Left forelimb (tissue), 1 donor: Measurements from ENCODE around the gene ZNF705A.
"Not testable (repeated sequence)": the region's sequence is repeated elsewhere in the genome, so short reads cannot be mapped to it uniquely, and the experiment has no call there.

ENCODE experiments used
- DNase-seq: peaks from one replicate; pipeline ENCODE4 v3.0.0-alpha.2; 2018; ENCODE audit warnings: low spot score

Gene ZNF705A

GRCh38 chr12:8156845-8157244 lies at the start of gene ZNF705A:
TSS of gene ZNF705A (plus strand) at chr12:8157015. CDS start at chr12:8172626, 15,611 bp downstream.
- no peak for DNase-seq

GRCh38 chr12:8108808-8109398 lies 47.9 kb upstream of the ZNF705A start:
- DNase-seq = peak; percentile 73

GRCh38 chr12:8113117-8113516 lies 43.7 kb upstream of the ZNF705A start:
- DNase-seq = not testable (repeated sequence)

DNA sequence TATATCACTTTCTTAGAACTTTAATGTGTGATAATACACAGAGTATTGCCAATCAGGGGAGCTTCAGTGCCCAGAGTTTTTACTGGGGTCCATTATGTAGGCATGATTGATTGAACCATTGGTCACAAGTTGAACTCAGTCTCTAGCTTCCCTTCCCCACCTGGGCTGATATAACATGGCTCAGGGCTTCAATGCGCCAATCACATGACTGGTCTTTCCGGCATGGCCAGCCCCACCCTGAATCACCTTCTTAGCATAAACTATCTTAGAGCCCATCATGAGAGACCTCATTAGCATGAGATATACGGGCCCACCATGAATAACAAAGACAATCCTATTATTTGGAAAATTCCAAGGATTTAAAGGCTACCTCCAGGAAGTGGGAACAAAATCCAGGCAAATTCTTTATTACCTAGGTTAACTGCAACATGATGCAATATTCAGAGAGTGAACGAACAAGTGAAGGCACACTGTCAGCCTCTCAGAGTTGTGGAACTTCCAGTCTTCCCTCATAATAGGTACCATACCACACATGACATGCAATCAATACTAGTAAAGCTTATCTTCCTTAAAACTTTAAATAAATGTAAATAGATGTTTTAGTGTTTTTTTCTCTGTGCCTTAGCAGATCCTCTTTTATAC lies 36.6 kb upstream of the ZNF705A start:
- no peak for DNase-seq

GRCh38 chr12:8123124-8123912 lies 33.5 kb upstream of the ZNF705A start, which contains the start of gene CLEC4A:
TSS of gene CLEC4A (plus strand) at chr12:8123617. CDS start at chr12:8123879, 262 bp downstream.
- DNase-seq = no peak

DNA sequence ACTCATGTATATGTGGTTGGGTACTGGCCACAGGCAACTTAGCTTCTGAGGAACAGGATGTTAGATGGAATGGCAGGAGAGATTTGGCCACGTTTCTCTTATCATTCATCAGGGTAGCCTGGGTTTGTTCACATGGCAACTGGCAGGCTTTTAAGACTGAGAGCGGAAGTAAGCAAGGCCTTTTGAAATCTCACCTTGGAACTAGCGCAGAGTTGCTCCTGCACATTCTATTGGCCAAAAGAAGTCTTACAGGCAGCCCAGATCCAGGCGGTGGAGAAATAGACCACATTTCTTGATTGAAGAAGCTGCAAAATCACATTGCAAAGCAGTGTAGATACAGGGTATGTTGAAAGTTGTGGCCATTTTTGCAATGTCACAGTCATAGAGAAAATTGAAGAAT lies 29.7 kb upstream of the ZNF705A start:
- DNase-seq = no peak

DNA sequence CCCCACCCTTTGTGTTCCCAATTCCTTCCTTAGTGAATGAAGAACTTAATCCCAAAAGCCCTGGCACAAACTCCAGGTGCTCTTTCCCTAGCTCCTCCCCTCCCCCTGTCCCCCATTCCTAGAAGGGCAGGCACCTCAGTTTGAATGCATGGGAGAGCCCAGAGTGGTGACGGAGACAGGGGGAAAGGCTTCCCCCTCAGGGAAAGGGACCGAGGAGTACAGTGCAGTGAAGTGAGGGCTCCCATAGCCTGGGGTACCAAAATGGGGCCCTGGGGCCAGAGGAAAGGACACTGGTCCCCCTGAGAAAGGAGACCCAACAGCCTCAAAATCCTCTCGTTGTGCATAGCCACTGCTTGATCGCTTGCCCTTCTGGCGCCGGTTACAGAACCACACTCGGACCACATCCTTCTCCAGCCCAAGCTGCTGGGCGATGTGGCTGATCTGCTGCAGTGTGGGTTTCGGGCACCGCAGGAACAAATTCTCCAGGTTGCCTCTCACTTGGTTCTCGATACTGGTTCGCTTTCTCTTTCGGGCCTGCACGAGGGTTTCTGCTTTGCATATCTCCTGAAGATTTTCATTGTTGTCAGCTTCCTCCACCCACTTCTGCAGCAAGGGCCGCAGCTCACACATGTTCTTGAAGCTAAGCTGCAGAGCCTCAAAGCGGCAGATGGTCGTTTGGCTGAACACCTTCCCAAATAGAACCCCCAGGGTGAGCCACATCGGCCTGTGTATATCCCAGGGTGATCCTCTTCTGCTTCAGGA lies 23.0 kb upstream of the ZNF705A start:
- not testable (repeated sequence) for DNase-seq

- DNase-seq = not testable (repeated sequence)
Measured at GRCh38 chr12:8134398-8134930, 22.4 kb upstream of the ZNF705A start.

DNA sequence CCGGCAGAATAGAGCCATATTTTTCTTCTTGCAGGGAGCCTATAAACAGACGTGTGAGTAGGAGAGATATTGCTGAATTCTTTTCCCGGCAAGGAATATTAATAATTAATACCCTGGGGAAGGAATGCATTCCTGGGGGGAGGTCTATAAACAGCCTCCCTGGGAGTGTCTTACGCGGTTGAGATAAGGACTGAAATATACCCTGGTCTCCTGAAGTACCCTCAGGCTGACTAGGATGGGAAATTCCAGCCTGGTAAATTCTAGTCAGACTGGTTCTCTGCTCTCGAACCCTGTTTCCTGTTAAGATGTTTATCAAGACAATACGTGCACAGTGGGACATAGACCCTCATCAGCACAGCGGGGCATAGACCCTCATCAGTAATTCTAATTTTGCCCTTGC lies 15.2 kb upstream of the ZNF705A start:
- not testable (repeated sequence) for DNase-seq

- no peak for DNase-seq
Measured at GRCh38 chr12:8143261-8143660, 13.6 kb upstream of the ZNF705A start.

GRCh38 chr12:8145754-8146441 lies 10.9 kb upstream of the ZNF705A start:
- DNase-seq = peak; percentile 73

DNA sequence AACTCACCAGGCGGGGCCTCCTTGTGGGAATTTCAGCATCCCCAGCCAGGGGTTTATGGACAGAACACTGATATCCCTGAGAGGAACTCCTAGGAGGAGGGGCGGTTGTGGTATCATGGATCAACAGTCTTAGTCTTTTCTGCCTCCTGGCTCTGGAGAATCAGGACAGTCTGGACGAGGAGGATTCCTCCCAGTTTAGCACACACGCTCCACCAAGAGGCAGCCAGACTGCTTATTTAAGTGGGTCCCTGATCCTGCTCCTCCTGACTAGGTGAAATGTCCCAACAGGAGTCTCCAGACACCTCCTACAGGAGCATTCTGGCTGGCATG lies 10.4 kb upstream of the ZNF705A start:
- DNase-seq = no peak

DNA sequence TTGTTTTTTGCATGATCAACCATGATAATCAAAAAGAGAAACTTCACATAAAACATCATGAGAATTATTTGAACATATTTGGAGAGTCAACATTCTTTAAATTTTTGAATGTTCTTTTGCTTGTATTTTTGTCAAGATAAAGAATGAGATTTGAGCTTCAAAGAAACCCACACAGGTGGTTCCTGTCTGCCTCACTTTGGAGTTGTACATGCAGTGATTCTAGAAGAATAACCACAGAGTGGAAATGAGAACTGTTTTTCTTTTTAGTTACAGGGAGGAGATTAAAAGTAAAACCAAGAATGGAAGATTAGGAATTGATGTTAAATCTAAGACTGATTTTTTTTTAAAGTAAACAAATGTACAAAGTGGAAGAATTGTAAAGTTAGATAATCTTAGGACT lies 2.3 kb upstream of the ZNF705A start:
- no peak for DNase-seq

DNA sequence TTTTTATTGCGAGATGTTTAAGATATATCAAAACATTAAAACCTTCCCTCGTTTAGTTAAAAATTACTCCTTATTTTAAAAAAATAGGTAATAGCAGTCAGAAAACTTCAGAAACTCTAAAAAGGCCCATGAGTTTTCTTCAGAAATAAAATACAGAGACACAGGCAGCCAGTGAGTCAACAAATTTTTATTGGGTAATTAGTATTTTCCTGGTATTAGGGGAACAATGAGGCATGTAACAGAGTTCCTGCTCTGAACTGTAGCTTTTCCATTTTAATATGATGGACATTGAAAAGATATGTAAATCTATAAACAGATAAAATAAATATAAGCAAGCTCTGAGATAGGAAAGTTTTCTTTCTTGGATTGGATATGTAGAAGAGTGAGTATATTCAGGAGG lies 399 bp upstream of the ZNF705A start:
- DNase-seq = no peak

DNA sequence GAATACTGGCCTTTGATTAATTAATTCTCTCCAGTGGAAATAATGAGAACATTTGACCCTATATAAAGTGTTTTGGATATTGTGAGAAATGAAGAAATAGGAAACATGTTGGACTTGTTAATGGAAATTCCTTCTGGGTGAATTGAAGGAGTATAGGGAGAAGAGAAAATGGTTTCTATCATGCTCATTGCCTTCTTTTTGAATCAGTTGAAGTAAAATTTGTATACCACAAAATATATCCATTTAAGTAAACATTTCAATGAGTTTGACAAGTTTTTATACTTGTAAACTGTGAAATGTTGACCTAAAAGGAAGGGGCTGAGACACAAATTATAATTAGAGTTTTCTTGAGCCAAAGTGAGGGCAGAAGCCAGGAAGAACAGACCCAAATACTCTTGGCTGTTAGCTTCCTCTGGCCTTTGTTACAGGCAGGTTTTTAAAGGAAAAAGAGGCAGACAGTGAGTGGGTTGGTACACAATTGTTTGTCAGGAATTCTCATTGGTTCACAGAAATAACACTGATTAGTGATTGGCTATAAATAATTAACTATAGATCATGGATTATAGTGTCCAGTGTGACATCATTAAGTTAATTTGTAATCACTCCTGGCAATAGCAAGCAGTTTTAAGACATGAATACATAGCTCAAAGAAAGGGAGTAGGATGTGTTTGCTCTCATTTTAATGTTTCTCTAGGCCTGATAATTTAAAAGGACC lies 826 bp downstream of the ZNF705A start:
- DNase-seq = no peak

GRCh38 chr12:8172911-8173310 lies 16.1 kb downstream of the ZNF705A start:
- DNase-seq = not testable (repeated sequence)

DNA sequence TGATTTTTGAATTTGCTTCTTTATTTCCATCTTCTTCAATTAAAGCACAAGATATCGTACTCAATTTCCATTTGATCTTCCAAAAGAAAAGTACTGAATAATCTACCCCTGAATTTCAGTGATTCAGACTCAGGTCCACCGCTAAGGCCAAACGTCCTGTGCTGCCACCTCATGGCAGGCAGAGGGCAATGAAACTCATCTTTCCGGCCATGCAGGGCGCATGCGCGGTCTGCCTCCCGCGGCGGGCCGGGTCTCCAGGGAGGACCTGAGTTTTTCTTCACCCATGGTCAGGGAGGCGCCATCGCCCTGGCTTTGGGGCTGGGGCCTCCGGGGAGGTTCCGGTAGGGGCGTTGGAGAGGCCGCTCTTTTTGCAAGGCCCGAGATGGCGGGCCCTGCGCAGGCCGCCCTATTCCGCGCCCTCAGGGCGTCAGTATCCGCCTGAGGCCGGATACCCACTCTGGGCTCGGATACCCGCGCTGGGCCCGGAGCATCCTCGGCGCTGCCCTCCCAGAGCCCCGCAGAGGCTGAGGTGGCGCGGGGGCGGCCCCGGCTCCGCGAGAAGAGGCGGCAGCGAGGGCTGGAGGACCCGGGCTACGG lies 23.3 kb downstream of the ZNF705A start:
- peak; percentile 72 for DNase-seq

DNA sequence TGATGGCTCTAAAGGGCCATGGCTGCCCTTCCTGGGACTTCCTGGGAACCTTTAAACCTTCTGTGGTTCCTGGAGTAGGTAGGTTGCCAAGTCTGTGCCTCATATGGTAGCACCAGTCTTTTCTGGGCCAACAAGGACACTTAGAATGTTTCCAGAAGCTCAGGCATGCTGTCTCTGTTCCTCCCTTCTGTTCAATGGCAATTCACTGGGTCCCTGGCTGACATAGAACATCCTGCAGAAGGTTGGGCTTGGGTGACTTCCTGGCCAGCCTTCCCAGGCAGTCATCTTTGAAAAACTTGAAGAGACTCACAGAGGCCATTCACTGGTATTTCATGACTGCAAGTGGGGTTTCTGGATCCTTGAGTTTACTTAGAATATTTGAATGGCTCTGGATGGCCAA lies 24.5 kb downstream of the ZNF705A start:
- not testable (repeated sequence) for DNase-seq

DNA sequence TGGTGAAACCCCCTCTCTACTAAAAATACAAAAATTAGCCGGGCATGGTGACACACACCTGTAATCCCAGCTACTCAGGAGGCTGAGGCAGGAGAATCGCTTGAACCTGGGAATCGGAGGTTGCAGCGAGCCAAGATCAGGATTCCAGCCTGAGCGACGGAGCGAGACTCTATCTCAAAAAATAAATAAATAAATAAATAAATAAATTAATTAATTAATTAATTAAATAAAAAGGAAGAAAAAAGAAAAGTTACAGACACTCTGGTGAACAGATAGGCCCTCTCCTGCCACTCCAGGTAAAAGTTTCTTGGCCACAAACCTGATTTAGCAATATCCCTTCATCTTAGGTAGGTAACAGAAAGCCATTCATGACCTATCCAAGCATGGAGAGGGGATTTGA lies 26.1 kb downstream of the ZNF705A start:
- not testable (repeated sequence) for DNase-seq

GRCh38 chr12:8183346-8183745 lies 26.5 kb downstream of the ZNF705A start:
- not testable (repeated sequence) for DNase-seq
